Stomach smooth muscle (tissue), 2 donors: ENCODE results near the gene RAPGEFL1.
"Not testable (repeated sequence)": the region's sequence is repeated elsewhere in the genome, so short reads cannot be mapped to it uniquely, and the experiment has no call there.

Experiments used
- H3K27ac ChIP-seq: one replicate; pipeline ENCODE4 v1.7.0; 2013; ENCODE audit warnings: mild to moderate bottlenecking, low read length, inconsistent platforms
- H3K27me3 ChIP-seq, 2 donors: one replicate each; pipeline ENCODE4 v1.7.0; 2013; ENCODE audit warnings: low read length in 2 of 2; ENCODE audit not compliant: insufficient read depth in 2 of 2, control insufficient read depth in 1 of 2
- H3K36me3 ChIP-seq, 2 donors: one replicate each; pipeline ENCODE4 v1.7.0; 2013; ENCODE audit warnings: low read length in 2 of 2; ENCODE audit not compliant: control insufficient read depth in 2 of 2, insufficient read depth in 2 of 2
- H3K4me1 ChIP-seq: one replicate; pipeline ENCODE4 v1.7.0; 2013; ENCODE audit warnings: low read length; ENCODE audit not compliant: control insufficient read depth, insufficient read depth
- H3K4me3 ChIP-seq, 2 donors: one replicate each; pipeline ENCODE4 v1.7.0; 2013; ENCODE audit warnings: low read length in 2 of 2
- H3K9ac ChIP-seq, 2 donors: one replicate each; pipeline ENCODE4 v1.7.0; 2013; ENCODE audit warnings: low read length in 2 of 2, mild to moderate bottlenecking in 1 of 2
- H3K9me3 ChIP-seq, 2 donors: one replicate each; pipeline ENCODE4 v1.7.0; 2013; ENCODE audit warnings: low read length in 2 of 2; ENCODE audit not compliant: control insufficient read depth in 2 of 2
- donor health status: healthy.
- donor health status: Pancreatic carcinoma.

RAPGEFL1 gene

GRCh38 chr17:40206193-40206592 lies 28.9 kb downstream of the RAPGEFL1 start:
- H3K9ac ChIP-seq, H3K36me3 ChIP-seq, H3K4me3 ChIP-seq, H3K9me3 ChIP-seq, H3K27ac ChIP-seq, H3K4me1 ChIP-seq, H3K27me3 ChIP-seq: not testable (repeated sequence)

DNA sequence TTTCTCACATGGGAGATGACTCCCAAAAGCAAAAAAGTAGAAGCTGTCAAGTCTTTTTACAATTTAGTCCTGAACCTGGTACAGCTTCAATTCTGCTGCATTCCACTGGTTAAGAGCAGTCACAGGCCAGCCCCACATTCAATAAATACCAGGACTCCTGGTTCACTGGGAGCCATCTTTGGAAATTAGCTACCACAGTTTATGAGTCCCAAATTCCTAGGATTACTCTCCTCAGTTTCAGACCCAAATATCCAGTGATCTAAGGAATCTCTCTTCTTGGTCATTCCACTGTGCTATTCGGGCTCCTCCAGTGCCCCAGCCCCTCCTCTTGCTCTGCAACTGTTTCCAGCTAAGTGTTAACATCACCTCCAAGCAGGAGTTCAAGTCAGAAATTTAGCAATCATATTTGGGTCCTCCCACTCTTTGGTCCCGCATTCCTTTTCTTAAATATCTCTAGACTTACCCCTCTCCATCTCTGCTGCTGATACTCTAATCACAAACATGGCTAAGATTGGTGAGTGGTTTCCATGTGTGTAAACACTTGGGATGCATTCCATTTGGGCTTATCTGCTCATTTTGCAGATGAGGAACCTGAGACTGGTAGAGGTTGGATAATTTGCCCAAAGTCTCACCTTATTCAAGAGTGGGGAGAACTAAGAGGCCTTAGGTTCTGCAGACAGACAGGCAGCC lies 32.3 kb downstream of the RAPGEFL1 start:
- no peaks in the 10 kb centered on the region for H3K27me3 ChIP-seq
- peaks cover 8% of the 10 kb centered on the region for H3K4me1 ChIP-seq
- no peaks in the 10 kb centered on the region for H3K36me3 ChIP-seq
- no peak overlapping the region for H3K9ac ChIP-seq
- H3K4me3 ChIP-seq = no peak overlapping the region
- H3K9me3 ChIP-seq = no peaks in the 10 kb centered on the region
- no peak overlapping the region for H3K27ac ChIP-seq

DNA sequence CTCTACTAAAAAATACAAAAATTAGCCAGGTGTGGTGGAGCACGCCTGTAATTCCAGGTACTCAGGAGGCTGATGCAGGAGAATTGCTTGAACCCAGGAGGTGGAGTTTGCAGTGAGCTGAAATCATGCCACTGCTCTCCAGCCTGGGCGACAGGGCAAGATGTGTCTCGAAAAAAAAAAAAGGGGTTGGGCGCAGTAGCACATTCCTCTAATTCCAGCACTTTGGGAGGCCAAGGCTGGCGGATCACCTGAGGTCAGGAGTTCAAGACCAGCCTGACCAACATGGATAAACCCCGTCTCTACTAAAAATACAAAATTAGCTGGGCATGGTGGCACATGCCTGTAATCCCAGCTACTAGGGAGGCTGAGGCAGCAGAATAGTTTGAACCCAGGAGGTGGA lies 36.6 kb downstream of the RAPGEFL1 start:
- H3K4me1 ChIP-seq, H3K36me3 ChIP-seq, H3K9ac ChIP-seq, H3K9me3 ChIP-seq, H3K4me3 ChIP-seq, H3K27ac ChIP-seq, H3K27me3 ChIP-seq: not testable (repeated sequence)

DNA sequence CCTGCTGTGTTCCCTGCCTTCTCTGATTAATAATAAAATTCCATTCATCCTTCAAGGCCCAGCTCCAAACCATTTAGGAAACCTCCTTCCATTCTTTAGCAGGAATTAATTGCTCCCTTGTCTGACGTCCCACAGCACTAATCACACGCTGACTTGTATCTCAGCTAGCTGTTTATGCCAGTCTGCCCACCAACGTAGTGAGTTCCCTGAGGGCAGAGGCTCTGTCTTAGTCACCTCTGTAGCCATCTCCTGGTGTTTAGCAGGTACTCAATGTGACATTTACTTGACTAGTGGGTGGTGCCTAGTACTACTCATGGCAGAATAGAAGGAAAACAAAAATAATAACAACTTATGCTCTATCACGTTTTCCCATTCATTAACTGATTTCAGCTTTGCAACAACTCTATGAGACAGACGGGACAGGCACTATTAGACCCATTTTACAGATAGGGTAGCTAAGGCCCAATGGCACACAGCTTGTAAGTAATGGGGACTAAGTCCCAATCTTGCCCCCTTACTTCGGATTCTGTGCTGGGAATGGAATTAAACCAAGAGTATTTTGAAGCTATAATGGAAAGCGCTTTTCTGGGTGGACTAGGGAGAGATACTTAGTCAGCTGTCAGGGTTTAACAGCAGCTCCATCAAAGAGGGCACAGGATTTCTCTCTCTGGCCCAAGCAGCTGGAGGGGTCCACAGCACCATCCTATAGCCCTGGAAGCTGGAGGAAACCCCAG lies 40.9 kb downstream of the RAPGEFL1 start:
- peak overlapping the region in 1 of 2 donors; percentile 76 for H3K9ac ChIP-seq
- H3K36me3 ChIP-seq = no peaks in the 10 kb centered on the region
- H3K4me1 ChIP-seq = peaks cover 8% of the 10 kb centered on the region
- no peaks in the 10 kb centered on the region for H3K9me3 ChIP-seq
- peak overlapping the region; percentile 78 for H3K27ac ChIP-seq
- H3K27me3 ChIP-seq = no peaks in the 10 kb centered on the region
- peak overlapping the region; percentile 94 to 97 for H3K4me3 ChIP-seq

DNA sequence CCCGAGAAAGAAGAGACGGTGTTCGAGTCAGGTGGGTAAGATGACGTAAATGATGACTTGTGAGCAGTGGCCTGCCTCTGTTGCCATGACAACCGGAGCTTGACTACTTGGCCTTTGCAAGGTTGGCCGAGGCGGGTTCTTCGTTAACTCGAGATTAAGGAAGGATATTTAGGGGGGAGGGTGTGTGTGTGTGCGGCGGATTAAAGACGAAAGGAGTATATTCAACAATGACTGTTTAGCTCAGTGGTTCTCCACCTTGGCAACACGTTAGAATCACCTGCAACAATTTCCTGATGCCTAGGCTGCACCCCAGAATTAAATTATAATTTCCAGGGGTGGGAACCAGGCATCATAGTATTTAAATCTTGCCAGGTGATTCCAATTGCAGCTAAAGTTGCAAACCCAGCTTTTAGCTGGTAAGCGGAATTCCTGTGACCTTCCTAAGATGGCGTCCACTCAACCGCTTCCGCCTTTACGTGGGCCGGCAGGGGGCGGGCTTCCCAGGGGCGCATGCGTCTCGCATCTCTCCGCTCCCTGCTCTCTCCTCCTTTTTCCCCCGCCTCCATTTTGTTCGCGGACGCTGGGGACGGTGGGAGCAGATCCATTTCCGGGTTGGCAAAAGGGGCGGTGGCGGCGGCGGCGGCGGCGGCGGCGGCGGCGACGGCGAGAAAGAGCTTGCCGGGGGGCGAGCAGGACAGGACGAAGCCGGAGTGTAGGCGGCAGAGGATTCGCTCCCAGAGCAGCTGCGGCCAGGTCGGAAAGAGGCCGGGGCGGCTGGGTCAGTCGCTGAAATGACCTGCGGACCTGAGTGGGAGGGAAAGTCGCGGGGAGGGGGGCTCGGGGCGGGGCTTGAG lies 41.7 kb downstream of the RAPGEFL1 start, which contains the start of gene WIPF2:
TSS of gene WIPF2 (plus strand) at position 565 of the 854 bp plus-strand sequence. CDS start 37,156 bp downstream, outside the sequence.
- Histone ChIP-seq H3K4me1 (peaks cover 8% of the 10 kb centered on the region), H3K4me3 (peak within 1 kb of the TSS; percentile 94 to 97), H3K9me3 (no peaks in the 10 kb centered on the region), H3K9ac (peak within 1 kb of the TSS; percentile 81 to 92), H3K36me3 (no peaks in the 10 kb centered on the region), H3K27me3 (no peaks in the 10 kb centered on the region), H3K27ac (peak within 1 kb of the TSS; percentile 78)

GRCh38 chr17:40219594-40220338 lies 42.5 kb downstream of the RAPGEFL1 start:
- Histone ChIP-seq H3K27ac (peak overlapping the region; percentile 78), H3K4me3 (peak overlapping the region; percentile 89 to 94), H3K9me3 (no peaks in the 10 kb centered on the region), H3K9ac (peak overlapping the region; percentile 81 to 92), H3K27me3 (no peaks in the 10 kb centered on the region), H3K36me3 (no peaks in the 10 kb centered on the region), H3K4me1 (peaks cover 9% of the 10 kb centered on the region)

- Histone ChIP-seq H3K27me3 (no peaks in the 10 kb centered on the region), H3K36me3 (peaks cover 0 to 6% of the 10 kb centered on the region in 2 donors), H3K27ac (no peak overlapping the region), H3K9me3 (no peaks in the 10 kb centered on the region), H3K9ac (no peak overlapping the region), H3K4me3 (no peak overlapping the region), H3K4me1 (peaks cover 7% of the 10 kb centered on the region)
These were observed 47.7 kb downstream of the RAPGEFL1 start for GRCh38 chr17:40224718-40225550.

DNA sequence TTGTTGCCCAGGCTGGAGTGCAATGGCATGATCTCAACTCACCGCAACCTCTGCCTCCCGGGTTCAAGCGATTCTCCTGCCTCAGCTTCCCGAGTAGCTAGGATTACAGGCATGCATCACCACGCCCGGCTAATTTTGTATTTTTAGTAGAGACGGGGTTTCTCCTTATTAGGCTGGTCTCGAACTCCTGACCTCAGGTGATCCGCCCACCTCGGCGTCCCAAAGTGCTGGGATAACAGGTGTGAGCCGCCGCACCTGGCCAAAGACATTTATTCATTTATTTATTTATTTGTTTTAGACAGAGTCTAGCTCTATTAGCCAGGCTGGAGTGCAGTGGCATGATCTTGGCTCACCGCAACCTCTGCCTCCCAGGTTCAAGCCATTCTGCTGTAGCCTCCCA lies 51.9 kb downstream of the RAPGEFL1 start:
- not testable (repeated sequence) for H3K9me3 ChIP-seq, H3K4me1 ChIP-seq, H3K9ac ChIP-seq, H3K27me3 ChIP-seq, H3K4me3 ChIP-seq, H3K27ac ChIP-seq
- H3K36me3 ChIP-seq = peaks cover under 1 to 11% of the 10 kb centered on the region in 2 donors

GRCh38 chr17:40230670-40231069 lies 53.4 kb downstream of the RAPGEFL1 start:
- peaks cover 3 to 13% of the 10 kb centered on the region in 2 donors for H3K36me3 ChIP-seq
- no peaks in the 10 kb centered on the region for H3K4me1 ChIP-seq

More at GRCh38 chr17:40230670-40231069, 53.4 kb downstream of the RAPGEFL1 start:
- Histone ChIP-seq H3K27me3 (no peaks in the 10 kb centered on the region), H3K27ac (no peak overlapping the region), H3K4me3 (no peak overlapping the region), H3K9ac (no peak overlapping the region), H3K9me3 (no peaks in the 10 kb centered on the region)
